Subcutaneous abdominal adipose tissue (tissue), 5 donors: ENCODE data around the gene RAB3IL1.

Source experiments
- H3K27ac ChIP-seq: one replicate; pipeline ENCODE4 v1.7.0; 2013; ENCODE audit warnings: low read depth, mild to moderate bottlenecking, inconsistent platforms, low read length, moderate library complexity
- H3K27me3 ChIP-seq, 5 donors: one replicate each; pipeline ENCODE4 v1.7.0; 2013; ENCODE audit warnings: low read length in 5 of 5, inconsistent platforms in 1 of 5; ENCODE audit not compliant: control insufficient read depth in 5 of 5, insufficient read depth in 4 of 5
- H3K36me3 ChIP-seq, 5 donors: one replicate each; pipeline ENCODE4 v1.7.0; 2013; ENCODE audit warnings: low read length in 5 of 5; ENCODE audit not compliant: control insufficient read depth in 5 of 5, insufficient read depth in 5 of 5
- H3K4me1 ChIP-seq, 5 donors: one replicate each; pipeline ENCODE4 v1.7.0; 2013; ENCODE audit warnings: low read length in 5 of 5, mild to moderate bottlenecking in 3 of 5, moderate library complexity in 1 of 5; ENCODE audit not compliant: control insufficient read depth in 5 of 5, insufficient read depth in 5 of 5
- H3K4me3 ChIP-seq, 5 donors: one replicate each; pipeline ENCODE4 v1.7.0; 2013; ENCODE audit warnings: low read length in 5 of 5, low read depth in 1 of 5
- H3K9ac ChIP-seq, 5 donors: one replicate each; pipeline ENCODE4 v1.7.0; 2013; ENCODE audit warnings: low read length in 5 of 5, mild to moderate bottlenecking in 4 of 5, moderate library complexity in 3 of 5
- H3K9me3 ChIP-seq, 5 donors: one replicate each; pipeline ENCODE4 v1.7.0; 2013; ENCODE audit warnings: low read length in 5 of 5; ENCODE audit not compliant: control insufficient read depth in 5 of 5
- donor health status: healthy.
- donor health status: healthy.
- donor health status: healthy.
- donor health status: healthy.
- donor health status: healthy.

The RAB3IL1 gene

GRCh38 chr11:61862714-61863547 is 54.4 kb downstream of the RAB3IL1 start:
- H3K27ac ChIP-seq = no peak overlapping the region
- H3K9ac ChIP-seq = no peak overlapping the region
- H3K36me3 ChIP-seq = peaks cover 0 to 48% (median 36%) of the 10 kb centered on the region in 5 donors
- no peaks in the 10 kb centered on the region for H3K27me3 ChIP-seq
- no peaks in the 10 kb centered on the region for H3K9me3 ChIP-seq
- peaks cover 0 to 6% (median 4%) of the 10 kb centered on the region in 5 donors for H3K4me1 ChIP-seq
- H3K4me3 ChIP-seq = no peak overlapping the region

DNA sequence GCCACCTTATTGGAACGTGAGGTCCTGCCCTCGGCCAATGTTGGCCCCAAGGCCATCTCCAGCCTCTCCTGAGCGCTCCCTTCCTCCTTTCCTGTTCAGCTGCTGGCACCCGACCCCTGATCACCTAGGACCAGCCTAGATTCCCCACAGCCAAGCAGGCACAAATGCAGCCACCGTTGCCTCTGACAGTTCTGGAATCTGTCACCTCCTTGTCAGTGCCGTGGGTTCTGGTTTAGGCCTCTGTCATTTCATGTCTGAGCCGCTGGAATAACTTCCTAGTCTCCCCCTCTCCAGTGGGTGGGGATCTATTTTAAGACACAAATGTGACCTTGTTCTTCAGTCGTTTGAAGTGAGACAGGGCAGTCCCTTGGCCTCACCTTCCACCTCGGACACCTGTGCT is 55.7 kb downstream of the RAB3IL1 start:
- H3K36me3 ChIP-seq = peaks cover 0 to 61% (median 48%) of the 10 kb centered on the region in 5 donors
- no peaks in the 10 kb centered on the region for H3K9me3 ChIP-seq
- no peak overlapping the region for H3K27ac ChIP-seq
- no peak overlapping the region for H3K4me3 ChIP-seq
- peaks cover 0 to 6% (median 4%) of the 10 kb centered on the region in 5 donors for H3K4me1 ChIP-seq
- H3K27me3 ChIP-seq = no peaks in the 10 kb centered on the region
- no peak overlapping the region for H3K9ac ChIP-seq

- Histone ChIP-seq H3K27ac (no peak overlapping the region), H3K27me3 (no peaks in the 10 kb centered on the region), H3K9me3 (no peaks in the 10 kb centered on the region), H3K4me1 (peaks cover 0 to 6% (median 4%) of the 10 kb centered on the region in 5 donors), H3K4me3 (no peak overlapping the region), H3K36me3 (peaks cover 0 to 62% (median 44%) of the 10 kb centered on the region in 5 donors), H3K9ac (no peak overlapping the region)
These were observed 57.1 kb downstream of the RAB3IL1 start for GRCh38 chr11:61860054-61860903.

GRCh38 chr11:61855939-61856680 is 61.3 kb downstream of the RAB3IL1 start:
- H3K36me3 ChIP-seq = peaks cover 0 to 54% (median 35%) of the 10 kb centered on the region in 5 donors
- no peak overlapping the region for H3K4me3 ChIP-seq

GRCh38 chr11:61854966-61855714 is 62.2 kb downstream of the RAB3IL1 start:
- Histone ChIP-seq H3K36me3 (peaks cover 0 to 55% (median 31%) of the 10 kb centered on the region in 5 donors), H3K27ac (no peak overlapping the region), H3K4me1 (peaks cover 1 to 16% (median 8%) of the 10 kb centered on the region in 5 donors), H3K9me3 (no peaks in the 10 kb centered on the region), H3K4me3 (no peak overlapping the region), H3K27me3 (no peaks in the 10 kb centered on the region), H3K9ac (no peak overlapping the region)

More at GRCh38 chr11:61855939-61856680, 61.3 kb downstream of the RAB3IL1 start:
- Histone ChIP-seq H3K27ac (no peak overlapping the region), H3K9ac (no peak overlapping the region), H3K9me3 (no peaks in the 10 kb centered on the region), H3K4me1 (peaks cover 1 to 14% (median 7%) of the 10 kb centered on the region in 5 donors), H3K27me3 (no peaks in the 10 kb centered on the region)

DNA sequence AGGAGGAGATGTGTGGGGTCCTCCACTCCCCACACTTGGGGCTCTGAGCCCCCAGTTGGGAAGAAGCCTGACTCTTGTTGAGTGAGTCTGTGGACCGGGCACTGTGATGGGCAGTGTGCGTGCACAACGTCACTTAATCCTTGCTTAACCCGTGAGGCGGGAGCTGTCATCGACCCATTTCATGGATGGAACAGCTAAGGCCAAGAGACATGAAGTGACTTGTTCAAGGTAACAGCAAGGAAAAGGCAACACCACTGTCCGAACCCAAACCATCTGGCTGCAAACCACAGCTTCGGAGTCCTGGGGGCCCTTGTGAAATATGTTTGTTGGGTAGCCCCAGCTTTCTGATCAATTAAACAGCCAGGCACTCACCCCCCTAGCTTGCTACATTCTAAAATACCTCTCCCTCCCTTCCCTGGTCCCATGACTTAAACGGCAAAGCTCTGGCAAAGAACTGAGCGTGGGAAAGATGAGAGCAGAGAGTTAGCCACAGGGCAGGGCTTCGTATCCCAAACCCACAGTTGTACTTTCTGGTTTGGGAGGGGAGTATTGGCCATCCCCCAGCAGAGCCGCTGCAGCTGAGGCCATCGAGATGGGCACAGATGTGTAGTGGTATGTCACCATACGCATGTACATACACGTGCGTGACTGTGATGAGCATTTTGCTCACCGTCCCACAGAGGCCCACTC is 63.0 kb downstream of the RAB3IL1 start:
- H3K9me3 ChIP-seq = no peaks in the 10 kb centered on the region
- no peak overlapping the region for H3K27ac ChIP-seq
- H3K4me1 ChIP-seq = peaks cover 1 to 16% (median 8%) of the 10 kb centered on the region in 5 donors
- peaks cover 0 to 55% (median 32%) of the 10 kb centered on the region in 5 donors for H3K36me3 ChIP-seq
- no peaks in the 10 kb centered on the region for H3K27me3 ChIP-seq
- no peak overlapping the region for H3K4me3 ChIP-seq
- H3K9ac ChIP-seq = no peak overlapping the region

DNA sequence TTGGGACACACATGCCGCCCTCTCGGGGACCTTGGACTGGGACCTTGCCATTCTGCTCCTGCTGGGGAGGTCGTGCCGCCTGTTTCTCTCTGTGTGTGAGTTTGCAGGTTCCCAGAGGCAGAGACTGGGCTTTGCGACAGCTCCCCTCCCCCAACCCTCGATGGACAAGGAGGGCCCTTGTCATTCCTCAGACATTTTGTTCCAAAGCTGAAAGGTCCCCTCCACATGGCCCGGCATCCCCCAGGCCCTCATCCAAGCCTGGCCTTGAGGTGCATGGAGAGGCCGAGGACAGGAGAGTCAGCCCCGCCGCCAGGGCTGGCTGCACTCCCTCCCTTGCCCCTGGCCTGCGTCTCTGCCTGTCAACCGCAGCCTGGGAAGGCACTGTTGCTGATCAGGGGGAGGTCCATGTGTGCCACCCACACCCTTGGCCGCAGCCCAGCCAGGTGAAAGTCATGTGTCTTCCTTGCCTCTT is 63.6 kb downstream of the RAB3IL1 start:
- Histone ChIP-seq H3K9me3 (no peaks in the 10 kb centered on the region), H3K36me3 (peaks cover 0 to 57% (median 35%) of the 10 kb centered on the region in 5 donors), H3K27me3 (no peaks in the 10 kb centered on the region), H3K9ac (no peak overlapping the region), H3K27ac (no peak overlapping the region), H3K4me1 (peaks cover 1 to 16% (median 8%) of the 10 kb centered on the region in 5 donors), H3K4me3 (no peak overlapping the region)

DNA sequence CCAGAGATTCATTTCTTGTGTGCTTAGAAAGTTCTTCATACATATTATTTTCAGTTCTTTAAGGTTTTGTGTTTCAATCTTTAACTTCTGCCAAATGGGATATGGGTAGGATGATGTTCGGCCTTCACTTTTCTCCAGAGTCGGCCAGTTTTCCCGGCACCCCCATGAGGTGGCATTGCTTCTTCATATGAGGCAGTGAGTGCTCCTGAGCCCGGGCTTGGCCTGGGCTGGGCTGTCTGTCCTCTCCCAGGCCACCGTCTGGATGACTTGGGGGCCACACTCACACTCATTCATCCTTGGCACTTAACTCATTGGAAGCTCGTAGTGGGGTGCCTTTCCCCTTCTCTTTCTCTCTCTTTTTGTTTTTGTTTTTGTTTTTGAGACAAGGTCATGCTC is 65.5 kb downstream of the RAB3IL1 start:
- peaks cover 1 to 16% (median 8%) of the 10 kb centered on the region in 5 donors for H3K4me1 ChIP-seq
- no peak overlapping the region for H3K9ac ChIP-seq
- H3K36me3 ChIP-seq = peaks cover 0 to 63% (median 41%) of the 10 kb centered on the region in 5 donors

More for the DNA sequence above, 65.5 kb downstream of the RAB3IL1 start:
- Histone ChIP-seq H3K9me3 (no peaks in the 10 kb centered on the region), H3K4me3 (no peak overlapping the region), H3K27me3 (no peaks in the 10 kb centered on the region), H3K27ac (no peak overlapping the region)
